ENCODE results near the gene KLHL35. TPM values are rescaled to one million over a fixed set of nuclear protein-coding genes. Genes with fewer than 3 reads are reported as not detected.

The KLHL35 gene
- total RNA-seq, 2 donors from 2014 or later: 4.4 to 4.6 TPM

- Histone ChIP-seq H3K36me3 (replicated peaks in 1 of 2; ENCODE audit: insufficient read depth in 1 of 2, low read depth in 2 of 2) (no peaks in the 10 kb centered on the region), H3K27me3 (no peaks in the 10 kb centered on the region), H3K27ac (no peak overlapping the region), H3K4me1 (no peaks in the 10 kb centered on the region), H3K4me3 (no peak overlapping the region), H3K9me3 (no peaks in the 10 kb centered on the region)
- WGBS, 2 donors: 78 to 83% methylated on average over 9 of the region's 9 CpGs
- intact Hi-C loops (cut with DNase I): no loop called here
- no peak for TF ChIP-seq CTCF (IDR thresholded peaks at IDR 0.05)
- no peak for TF ChIP-seq POLR2A (IDR thresholded peaks at IDR 0.05)
- ATAC-seq: no peak
- no peak for DNase-seq
Observed at GRCh38 chr11:75376175-75376574, 56.8 kb downstream of the KLHL35 start.

- H3K9me3 ChIP-seq: no peaks in the 10 kb centered on the region
- no peaks in the 10 kb centered on the region for H3K36me3 ChIP-seq (replicated peaks in 1 of 2; ENCODE audit: insufficient read depth in 1 of 2, low read depth in 2 of 2)
- 90 to 95% methylated on average over 5 to 8 of the region's 8 CpGs for WGBS, 2 donors
- H3K4me1 ChIP-seq: no peaks in the 10 kb centered on the region
- no peak for ATAC-seq
- intact Hi-C loops (cut with DNase I): no loop called here
- no peak overlapping the region for H3K27ac ChIP-seq
- no peak for DNase-seq
- TF ChIP-seq POLR2A (IDR thresholded peaks at IDR 0.05) (no peak), CTCF (IDR thresholded peaks at IDR 0.05) (no peak)
- no peaks in the 10 kb centered on the region for H3K27me3 ChIP-seq
- H3K4me3 ChIP-seq: no peak overlapping the region
Observed at GRCh38 chr11:75375626-75376025, 57.4 kb downstream of the KLHL35 start.

- Histone ChIP-seq H3K27me3 (no peaks in the 10 kb centered on the region), H3K4me1 (no peaks in the 10 kb centered on the region), H3K27ac (no peak overlapping the region), H3K36me3 (replicated peaks in 1 of 2; ENCODE audit: insufficient read depth in 1 of 2, low read depth in 2 of 2) (no peaks in the 10 kb centered on the region), H3K4me3 (no peak overlapping the region), H3K9me3 (no peaks in the 10 kb centered on the region)
- intact Hi-C loops (cut with DNase I): no loop called here
- TF ChIP-seq POLR2A (IDR thresholded peaks at IDR 0.05): no peak
- no peak for TF ChIP-seq CTCF (IDR thresholded peaks at IDR 0.05)
- no peak for DNase-seq
- 68 to 84% methylated on average over 4 of the region's 4 CpGs for WGBS, 2 donors
- ATAC-seq: no peak
Observed at GRCh38 chr11:75374646-75375045, 58.4 kb downstream of the KLHL35 start.

GRCh38 chr11:75373201-75373600 lies 59.8 kb downstream of the KLHL35 start:
- 71 to 96% methylated on average over 8 of the region's 8 CpGs for WGBS, 2 donors
- ATAC-seq (no peak), DNase-seq (no peak)
- TF ChIP-seq CTCF (IDR thresholded peaks at IDR 0.05): no peak
- no peak for TF ChIP-seq POLR2A (IDR thresholded peaks at IDR 0.05)
- H3K27ac ChIP-seq: no peak overlapping the region
- no peaks in the 10 kb centered on the region for H3K36me3 ChIP-seq (replicated peaks in 1 of 2; ENCODE audit: insufficient read depth in 1 of 2, low read depth in 2 of 2)
- H3K27me3 ChIP-seq: no peaks in the 10 kb centered on the region
- no peaks in the 10 kb centered on the region for H3K4me1 ChIP-seq
- H3K9me3 ChIP-seq: no peaks in the 10 kb centered on the region
- intact Hi-C loops (cut with DNase I): no loop called here
- H3K4me3 ChIP-seq: no peak overlapping the region

Small RNA genes lying within 50 kb of the gene (small RNA-seq; reads per million reads assigned to genes)
- not detected for gene SNORD15A
- gene SNORD15B: 28.0 reads per million, percentile 94 among the genes with 10 or more reads in this experiment

Other genes with a start within 250 kb of the KLHL35 start
- under 1 TPM in 1 of 2 donors, not detected in 1; 0.26 TPM for gene TPBGL, start 192.4 kb downstream of the KLHL35 start, total RNA-seq
- gene ARRB1, start 81.5 kb downstream of the KLHL35 start, total RNA-seq: 10 to 100 TPM; 41.0 to 54.1 TPM
- 1,000 to 10,000 TPM in 1 of 2 donors, 100 to 1,000 TPM in 1; 921 to 1,114 TPM for gene RPS3, start 33.7 kb downstream of the KLHL35 start, total RNA-seq
- 10 to 100 TPM; 29.6 to 73.2 TPM for gene GDPD5, start 92.7 kb upstream of the KLHL35 start, total RNA-seq
- gene SERPINH1, start 129.1 kb upstream of the KLHL35 start, total RNA-seq: 100 to 1,000 TPM in 1 of 2 donors, 10 to 100 TPM in 1; 78.3 to 166 TPM
- gene MAP6, start 235.8 kb upstream of the KLHL35 start, total RNA-seq: 1 to 10 TPM; 2.6 to 3.4 TPM

Measured in body of pancreas (tissue), 4 donors.